CD4-positive, alpha-beta memory T cell (primary cell): ENCODE results near the gene RIC3. TPM values are rescaled to one million over a fixed set of nuclear protein-coding genes. Genes with fewer than 3 reads are reported as not detected.

Experiments used
- CTCF ChIA-PET: fragments of 350-600 bp; sonication (Branson Sonifier 250); formaldehyde crosslinking; loops from one replicate; lab custom pipeline; 2021; ENCODE audit warnings: inconsistent platforms; ENCODE audit not compliant: partially characterized antibody; lab: Charles Lee
- POLR2A ChIA-PET: fragments of 350-600 bp; sonication (Branson Sonifier 250); formaldehyde crosslinking; loops from one replicate; lab custom pipeline; 2021; ENCODE audit not compliant: partially characterized antibody; lab: Charles Lee
- DNase-seq, 5 donors: peaks; one replicate each; pipeline versions ENCODE4 v3.0.0 to v3.0.0-alpha.2; 2020 to 2022; ENCODE audit warnings: mixed read lengths in 1 of 5
- H3K27ac ChIP-seq: one replicate; pipeline ENCODE4 v1.7.0; 2013; ENCODE audit warnings: low read depth, low read length
- H3K27me3 ChIP-seq: 2 replicates; pipeline ENCODE4 v1.7.0; 2013; ENCODE audit warnings: mild to moderate bottlenecking, low read length, moderate library complexity; ENCODE audit not compliant: insufficient read depth
- H3K36me3 ChIP-seq: 2 replicates; pipeline ENCODE4 v1.7.0; 2013; ENCODE audit warnings: mild to moderate bottlenecking, low read length, moderate library complexity; ENCODE audit not compliant: insufficient read depth
- H3K4me1 ChIP-seq: 2 replicates; pipeline ENCODE4 v1.7.0; 2013; ENCODE audit warnings: mild to moderate bottlenecking, low read length, moderate library complexity; ENCODE audit not compliant: insufficient read depth
- H3K4me3 ChIP-seq, 2 donors: one replicate each; pipeline ENCODE4 v1.7.0; 2013; ENCODE audit warnings: low read length in 2 of 2, mild to moderate bottlenecking in 1 of 2
- H3K9me3 ChIP-seq, 2 donors: one replicate each; pipeline ENCODE4 v1.7.0; 2013; ENCODE audit warnings: low read length in 2 of 2, control low read depth in 1 of 2; ENCODE audit not compliant: control insufficient read depth in 1 of 2
- H3K27ac Mint-ChIP-seq, 7 donors: one replicate each; pipeline ENCODE4 v1.8.0; 2020 to 2021; ENCODE audit warnings: mixed read lengths in 7 of 7, mild to moderate bottlenecking in 6 of 7, inconsistent platforms in 3 of 7, moderate library complexity in 3 of 7
- H3K27me3 Mint-ChIP-seq, 2 donors: one replicate each; pipeline ENCODE4 v1.8.0; 2020 to 2021; ENCODE audit warnings: mixed read lengths in 2 of 2
- H3K36me3 Mint-ChIP-seq, 2 donors: one replicate each; pipeline ENCODE4 v1.8.0; 2020 to 2021; ENCODE audit warnings: mixed read lengths in 2 of 2, inconsistent platforms in 1 of 2, mild to moderate bottlenecking in 1 of 2
- H3K4me1 Mint-ChIP-seq, 4 donors: one replicate each; pipeline ENCODE4 v1.8.0; 2020 to 2021; ENCODE audit warnings: mixed read lengths in 4 of 4, mild to moderate bottlenecking in 1 of 4
- H3K4me3 Mint-ChIP-seq, 8 donors: one replicate each; pipeline ENCODE4 v1.8.0; 2020 to 2021; ENCODE audit warnings: mixed read lengths in 8 of 8, mild to moderate bottlenecking in 7 of 8, moderate library complexity in 6 of 8, inconsistent platforms in 3 of 8
- H3K9me3 Mint-ChIP-seq, 8 donors: one replicate each; pipeline ENCODE4 v1.8.0; 2020 to 2021; ENCODE audit warnings: mixed read lengths in 8 of 8, mild to moderate bottlenecking in 5 of 8, inconsistent platforms in 3 of 8, moderate library complexity in 1 of 8
- intact Hi-C: fragments of 100-400 bp; cut with micrococcal nuclease; formaldehyde crosslinking; loops from one replicate; pipeline ENCODE4 v1.15.1; 2023
- polyA plus RNA-seq, 2 donors: library from polyadenylated mRNA; unstranded; fragments of 300-500 nt; fragmentation: Illumina TruSeq; gene quantifications; one replicate each; pipeline ENCODE4 v1.2.3, GENCODE V29; 2021
- total RNA-seq, 2 experiments: library from RNA; stranded (reverse); gene quantifications; one replicate each; pipeline ENCODE4 v1.2.3, GENCODE V29; 2021

The RIC3 gene
- total and polyA plus RNA-seq, 4 experiments from 2014 or later: 1.8 to 30.0 (median 16.2) TPM

GRCh38 chr11:8092587-8093424 lies 76.0 kb downstream of the RIC3 start:
- H3K4me1 ChIP-seq: no peaks in the 10 kb centered on the region
- H3K27ac Mint-ChIP-seq: no peak overlapping the region
- CTCF ChIA-PET: interaction anchor here (1.2 to 11.5 kb wide), 8 partner anchors 11 to 86 kb away, joined by 3 to 127 read pairs (median 12); no protein-coding TSS in a partner anchor
- no peak overlapping the region for H3K27ac ChIP-seq
- peak in 3 of 5 donors; percentile 16 to 19 (median 16) for DNase-seq
- no peaks in the 10 kb centered on the region for H3K27me3 ChIP-seq
- H3K36me3 Mint-ChIP-seq: no peaks in the 10 kb centered on the region
- POLR2A ChIA-PET: no interaction called here
- H3K4me3 ChIP-seq: no peak overlapping the region
- H3K9me3 Mint-ChIP-seq: no peaks in the 10 kb centered on the region
- H3K36me3 ChIP-seq: no peaks in the 10 kb centered on the region
- no peaks in the 10 kb centered on the region for H3K27me3 Mint-ChIP-seq
- peaks cover 0 to 5% (median 0%) of the 10 kb centered on the region in 4 donors for H3K4me1 Mint-ChIP-seq
- no peaks in the 10 kb centered on the region for H3K9me3 ChIP-seq
- intact Hi-C loops: no loop called here
- H3K4me3 Mint-ChIP-seq: no peak overlapping the region

GRCh38 chr11:8091721-8092120 lies 77.1 kb downstream of the RIC3 start:
- Mint-ChIP-seq H3K4me1 (peaks cover 0 to 5% (median 0%) of the 10 kb centered on the region in 4 donors), H3K36me3 (no peaks in the 10 kb centered on the region), H3K4me3 (no peak overlapping the region), H3K9me3 (no peaks in the 10 kb centered on the region), H3K27ac (peak overlapping the region in 1 of 7 donors; percentile 4), H3K27me3 (no peaks in the 10 kb centered on the region)
- no peaks in the 10 kb centered on the region for H3K4me1 ChIP-seq
- POLR2A ChIA-PET: no interaction called here
- CTCF ChIA-PET: interaction anchor here (0.7 to 6.3 kb wide), 8 partner anchors 6 to 104 kb away, joined by 3 to 73 read pairs (median 6); partner anchors contain the start of gene EIF3F
- H3K27ac ChIP-seq: no peak overlapping the region
- no peaks in the 10 kb centered on the region for H3K9me3 ChIP-seq
- no peak overlapping the region for H3K4me3 ChIP-seq
- H3K27me3 ChIP-seq: no peaks in the 10 kb centered on the region
- DNase-seq: no peak
- intact Hi-C loops: no loop called here
- no peaks in the 10 kb centered on the region for H3K36me3 ChIP-seq

- H3K9me3 ChIP-seq: no peaks in the 10 kb centered on the region
- H3K4me1 Mint-ChIP-seq: peaks cover 0 to 5% (median 0%) of the 10 kb centered on the region in 4 donors
- peak in 1 of 5 donors; percentile 6 for DNase-seq
- H3K36me3 Mint-ChIP-seq: no peaks in the 10 kb centered on the region
- no peaks in the 10 kb centered on the region for H3K9me3 Mint-ChIP-seq
- peaks cover 0 to 1% of the 10 kb centered on the region in 2 donors for H3K27me3 Mint-ChIP-seq
- H3K27ac ChIP-seq: no peak overlapping the region
- no peak overlapping the region for H3K4me3 Mint-ChIP-seq
- H3K4me3 ChIP-seq: no peak overlapping the region
- no peaks in the 10 kb centered on the region for H3K36me3 ChIP-seq
- intact Hi-C loops: no loop called here
- ChIA-PET POLR2A (no interaction called here), CTCF (interaction anchor here (0.7 to 6.3 kb wide), 9 partner anchors 7 to 103 kb away, joined by 3 to 73 read pairs (median 6); partner anchors contain the start of gene EIF3F)
- H3K27ac Mint-ChIP-seq: no peak overlapping the region
- H3K4me1 ChIP-seq: no peaks in the 10 kb centered on the region
- H3K27me3 ChIP-seq: no peaks in the 10 kb centered on the region
These were observed 78.1 kb downstream of the RIC3 start for GRCh38 chr11:8090756-8091155.

- Mint-ChIP-seq H3K4me3 (no peak overlapping the region), H3K36me3 (no peaks in the 10 kb centered on the region), H3K9me3 (no peaks in the 10 kb centered on the region), H3K27me3 (peaks cover 0 to 6% of the 10 kb centered on the region in 2 donors), H3K27ac (no peak overlapping the region), H3K4me1 (peaks cover 0 to 5% (median 0%) of the 10 kb centered on the region in 4 donors)
- no peak overlapping the region for H3K4me3 ChIP-seq
- H3K4me1 ChIP-seq: no peaks in the 10 kb centered on the region
- no peak for DNase-seq
- H3K27ac ChIP-seq: no peak overlapping the region
- H3K27me3 ChIP-seq: no peaks in the 10 kb centered on the region
- POLR2A ChIA-PET: no interaction called here
- H3K9me3 ChIP-seq: no peaks in the 10 kb centered on the region
- intact Hi-C loops: no loop called here
- CTCF ChIA-PET: interaction anchor here (0.6 to 6.3 kb wide), 8 partner anchors 8 to 198 kb away, joined by 3 to 73 read pairs (median 6); no protein-coding TSS in a partner anchor
- no peaks in the 10 kb centered on the region for H3K36me3 ChIP-seq
These were observed 78.9 kb downstream of the RIC3 start for GRCh38 chr11:8089791-8090510.

- Mint-ChIP-seq H3K27me3 (peaks cover 17 to 25% of the 10 kb centered on the region in 2 donors), H3K4me3 (no peak overlapping the region), H3K9me3 (no peaks in the 10 kb centered on the region), H3K4me1 (peaks cover 0 to 4% (median 0%) of the 10 kb centered on the region in 4 donors), H3K27ac (no peak overlapping the region), H3K36me3 (no peaks in the 10 kb centered on the region)
- H3K27me3 ChIP-seq: peaks cover 9% of the 10 kb centered on the region
- intact Hi-C loops: no loop called here
- CTCF ChIA-PET: interaction anchor here (0.9 to 6.3 kb wide), 3 partner anchors 10 to 81 kb away, joined by 3 to 73 read pairs (median 13); no protein-coding TSS in a partner anchor
- no peak overlapping the region for H3K4me3 ChIP-seq
- DNase-seq: no peak
- no peaks in the 10 kb centered on the region for H3K4me1 ChIP-seq
- H3K27ac ChIP-seq: no peak overlapping the region
- no peaks in the 10 kb centered on the region for H3K36me3 ChIP-seq
- POLR2A ChIA-PET: no interaction called here
- H3K9me3 ChIP-seq: no peaks in the 10 kb centered on the region
These were observed 81.1 kb downstream of the RIC3 start for GRCh38 chr11:8087756-8088155.

- DNase-seq: no peak
- no peak overlapping the region for H3K27ac ChIP-seq
- H3K27me3 Mint-ChIP-seq: peaks cover 22 to 30% of the 10 kb centered on the region in 2 donors
- no peaks in the 10 kb centered on the region for H3K36me3 Mint-ChIP-seq
- H3K9me3 ChIP-seq: no peaks in the 10 kb centered on the region
- H3K4me3 ChIP-seq: no peak overlapping the region
- no peaks in the 10 kb centered on the region for H3K9me3 Mint-ChIP-seq
- no peaks in the 10 kb centered on the region for H3K36me3 ChIP-seq
- H3K27ac Mint-ChIP-seq: no peak overlapping the region
- ChIA-PET POLR2A (no interaction called here), CTCF (interaction anchor here (3.2 to 6.3 kb wide), 2 partner anchors 11 to 53 kb away, joined by 13 to 73 read pairs; no protein-coding TSS in a partner anchor)
- peaks cover 11% of the 10 kb centered on the region for H3K27me3 ChIP-seq
- peaks cover 0 to 3% (median under 1%) of the 10 kb centered on the region in 4 donors for H3K4me1 Mint-ChIP-seq
- H3K4me3 Mint-ChIP-seq: no peak overlapping the region
- H3K4me1 ChIP-seq: no peaks in the 10 kb centered on the region
- intact Hi-C loops: no loop called here
These were observed 81.6 kb downstream of the RIC3 start for GRCh38 chr11:8087185-8087584.

- no peak overlapping the region for H3K27ac ChIP-seq
- Mint-ChIP-seq H3K4me3 (no peak overlapping the region), H3K4me1 (peaks cover 2 to 9% (median 5%) of the 10 kb centered on the region in 4 donors), H3K9me3 (no peaks in the 10 kb centered on the region), H3K27me3 (peaks cover 28 to 37% of the 10 kb centered on the region in 2 donors), H3K27ac (no peak overlapping the region), H3K36me3 (no peaks in the 10 kb centered on the region)
- no peaks in the 10 kb centered on the region for H3K9me3 ChIP-seq
- intact Hi-C loops: no loop called here
- no peak overlapping the region for H3K4me3 ChIP-seq
- DNase-seq: no peak
- no peaks in the 10 kb centered on the region for H3K36me3 ChIP-seq
- POLR2A ChIA-PET: no interaction called here
- peaks cover 5% of the 10 kb centered on the region for H3K4me1 ChIP-seq
- CTCF ChIA-PET: interaction anchor here (3.2 to 6.3 kb wide), 2 partner anchors 12 to 53 kb away, joined by 13 to 73 read pairs; no protein-coding TSS in a partner anchor
- H3K27me3 ChIP-seq: peaks cover 17% of the 10 kb centered on the region
These were observed 82.3 kb downstream of the RIC3 start for GRCh38 chr11:8086571-8086970.
